ENCODE data around the gene FHL2.

GRCh38 chr2:105431367-105432043 is 32.7 kb upstream of the FHL2 start:
- TF ChIP-seq EZH2 (IDR thresholded peaks at IDR 0.05; ENCODE audit: borderline replicate concordance, insufficient read depth, low read depth, low read length, poor library complexity, severe bottlenecking) (no peak), CTCF (IDR thresholded peaks at IDR 0.05) (no peak)

Measured in B cell (primary cell).